ENCODE results near the gene SMARCA5. TPM values are rescaled to one million over a fixed set of nuclear protein-coding genes. Genes with fewer than 3 reads are reported as not detected.

Gene SMARCA5
- total RNA-seq, 1 donor from 2014 or later: 31.0 TPM

Other genes starting within 250 kb of the SMARCA5 start
- gene GAB1, start 176.8 kb upstream of the SMARCA5 start, total RNA-seq: 30.2 TPM
- not detected for gene FREM3, start 187.0 kb downstream of the SMARCA5 start, total RNA-seq

All from mesenteric fat pad (tissue), 1 donor.